PC-3 (cell line): ENCODE measurements around the gene CHST11. TPM values are rescaled to one million over a fixed set of nuclear protein-coding genes. Genes with fewer than 3 reads are reported as not detected.

Experiments
- ATAC-seq: fragments of 200-7000 bp; cut with Tn5 transposase; 2 replicates; pipeline ENCODE4 v1.9.1; 2020; ENCODE audit warnings: mild to moderate bottlenecking, moderate library complexity
- BruUV-seq: library from RNA; stranded (reverse); fragments of 400-500 nt; replicated peaks from 2 replicates; lab custom pipeline; 2021; lab: Mats Ljungman, UMichigan
- CTCF ChIA-PET: fragments of 300-600 bp; sonication (Branson Sonifier 250); formaldehyde crosslinking; loops from one replicate; lab custom pipeline; 2022; ENCODE audit warnings: antibody characterized with exemption; lab: Charles Lee
- POLR2A ChIA-PET: fragments of 300-600 bp; sonication (Branson Sonifier 250); formaldehyde crosslinking; loops from one replicate; lab custom pipeline; 2022; ENCODE audit warnings: antibody characterized with exemption; ENCODE audit not compliant: unreplicated experiment; lab: Charles Lee
- DNase-seq: peaks from one replicate; pipeline ENCODE4 v3.0.0-alpha.2; 2015
- H2AFZ ChIP-seq: fragments of 300-600 bp; sonication (generic); 2 replicates; pipeline ENCODE4 v1.6.0; 2016; ENCODE audit warnings: antibody characterized with exemption, low read length
- H3F3A ChIP-seq: fragments of 300-600 bp; sonication (generic); one replicate; pipeline ENCODE4 v1.6.0; 2017; ENCODE audit warnings: antibody characterized with exemption, low read length, control low read depth, mild to moderate bottlenecking; ENCODE audit not compliant: unreplicated experiment
- H3K27ac ChIP-seq: fragments of 300-600 bp; sonication (generic); 2 replicates; pipeline ENCODE4 v1.5.1; 2016; ENCODE audit warnings: mild to moderate bottlenecking, low read length
- H3K27me3 ChIP-seq: fragments of 300-600 bp; sonication (generic); 2 replicates; pipeline ENCODE4 v1.6.1; 2016; ENCODE audit warnings: low read length, mixed read lengths
- H3K36me3 ChIP-seq: fragments of 300-600 bp; sonication (generic); 2 replicates; pipeline ENCODE4 v1.6.1; 2016; ENCODE audit warnings: low read depth, mixed run types, low read length, mixed read lengths
- H3K4me1 ChIP-seq: fragments of 300-600 bp; sonication (generic); 2 replicates; pipeline ENCODE4 v1.5.1; 2016; ENCODE audit warnings: low read length; ENCODE audit not compliant: insufficient read depth
- H3K4me2 ChIP-seq: fragments of 300-600 bp; sonication (generic); 2 replicates; pipeline ENCODE4 v1.6.0; 2016; ENCODE audit warnings: low read length
- H3K4me3 ChIP-seq: fragments of 300-600 bp; sonication (generic); 2 replicates; pipeline ENCODE4 v1.5.1; 2016; ENCODE audit warnings: mild to moderate bottlenecking, low read length, mixed read lengths
- H3K79me2 ChIP-seq: fragments of 300-600 bp; sonication (generic); 2 replicates; pipeline ENCODE4 v1.6.1; 2017; ENCODE audit warnings: low read length, mixed read lengths
- H3K9ac ChIP-seq: fragments of 300-600 bp; sonication (generic); 2 replicates; pipeline ENCODE4 v1.6.0; 2016; ENCODE audit warnings: mild to moderate bottlenecking, low read length
- H3K9me2 ChIP-seq: fragments of 300-600 bp; sonication (generic); replicated peaks from 2 replicates; pipeline ENCODE4 v1.6.1; 2016; ENCODE audit warnings: mixed run types, low read length, mixed read lengths
- H3K9me3 ChIP-seq: fragments of 300-600 bp; sonication (generic); 2 replicates; pipeline ENCODE4 v1.6.1; 2016; ENCODE audit warnings: low read length, mixed read lengths
- H4K20me1 ChIP-seq: fragments of 300-600 bp; sonication (generic); 2 replicates; pipeline ENCODE4 v1.6.1; 2016; ENCODE audit warnings: low read length, mixed read lengths
- EZH2 ChIP-seq: fragments of 300-600 bp; sonication (generic); IDR thresholded peaks from one replicate; pipeline ENCODE4 v1.6.1; 2017; ENCODE audit warnings: antibody characterized with exemption, mild to moderate bottlenecking, low read length; ENCODE audit not compliant: unreplicated experiment
- EZH2phosphoT487 ChIP-seq: fragments of 300-600 bp; sonication (generic); IDR thresholded peaks from 2 replicates; pipeline ENCODE4 v1.6.1; 2018; ENCODE audit warnings: mild to moderate bottlenecking, antibody characterized with exemption, low read length, borderline replicate concordance
- intact Hi-C: fragments of 100-400 bp; cut with micrococcal nuclease; formaldehyde crosslinking; loops from 2 replicates; pipeline ENCODE4 v1.9.0; 2023
- total RNA-seq: library from RNA; depleted of rRNA; stranded (reverse); fragments of >200 nt; gene quantifications from 2 replicates; pipeline ENCODE4 v1.2.3, GENCODE V29; 2014
- TF ChIP-seq, protein P1 (sequence below): fragments of 300-600 bp; sonication (generic); conservative IDR thresholded peaks from 2 replicates; pipeline ENCODE4 v1.5.1; 2017; ENCODE audit warnings: antibody characterized with exemption, low read depth, mild to moderate bottlenecking, low read length

CHST11 gene
- total RNA-seq, 1 experiment from 2014 or later = 53.5 TPM

DNA sequence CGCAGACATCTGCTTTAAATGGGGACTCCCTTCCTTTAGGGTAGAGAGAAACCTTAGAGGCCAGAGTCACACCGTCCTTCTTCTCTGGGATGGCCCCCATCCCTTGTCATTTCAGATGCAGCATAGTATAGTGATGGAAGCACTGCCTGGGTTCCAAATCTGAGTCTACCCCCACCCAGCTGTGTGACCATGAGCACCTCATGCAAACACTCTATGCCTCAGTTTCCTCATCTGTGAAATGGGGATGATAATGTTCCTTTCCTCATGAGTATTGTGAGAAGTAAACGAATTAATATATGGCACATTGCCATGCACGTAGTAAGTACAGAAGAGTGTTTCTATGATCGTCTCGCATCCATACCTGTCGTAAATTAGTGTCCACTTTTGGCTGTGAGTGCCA is 259.4 kb downstream of the CHST11 start:
- intact Hi-C loops = no loop called here
- no peak overlapping the region for H3K27ac ChIP-seq
- H3K36me3 ChIP-seq = no peaks in the 10 kb centered on the region
- ChIA-PET CTCF (no interaction called here), POLR2A (no interaction called here)
- TF ChIP-seq EZH2 = no peak
- TF ChIP-seq EZH2phosphoT487 = no peak
- TF ChIP-seq, protein P1, sequence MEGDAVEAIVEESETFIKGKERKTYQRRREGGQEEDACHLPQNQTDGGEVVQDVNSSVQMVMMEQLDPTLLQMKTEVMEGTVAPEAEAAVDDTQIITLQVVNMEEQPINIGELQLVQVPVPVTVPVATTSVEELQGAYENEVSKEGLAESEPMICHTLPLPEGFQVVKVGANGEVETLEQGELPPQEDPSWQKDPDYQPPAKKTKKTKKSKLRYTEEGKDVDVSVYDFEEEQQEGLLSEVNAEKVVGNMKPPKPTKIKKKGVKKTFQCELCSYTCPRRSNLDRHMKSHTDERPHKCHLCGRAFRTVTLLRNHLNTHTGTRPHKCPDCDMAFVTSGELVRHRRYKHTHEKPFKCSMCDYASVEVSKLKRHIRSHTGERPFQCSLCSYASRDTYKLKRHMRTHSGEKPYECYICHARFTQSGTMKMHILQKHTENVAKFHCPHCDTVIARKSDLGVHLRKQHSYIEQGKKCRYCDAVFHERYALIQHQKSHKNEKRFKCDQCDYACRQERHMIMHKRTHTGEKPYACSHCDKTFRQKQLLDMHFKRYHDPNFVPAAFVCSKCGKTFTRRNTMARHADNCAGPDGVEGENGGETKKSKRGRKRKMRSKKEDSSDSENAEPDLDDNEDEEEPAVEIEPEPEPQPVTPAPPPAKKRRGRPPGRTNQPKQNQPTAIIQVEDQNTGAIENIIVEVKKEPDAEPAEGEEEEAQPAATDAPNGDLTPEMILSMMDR = no peak
- H3K27me3 ChIP-seq = no peaks in the 10 kb centered on the region
- no peaks in the 10 kb centered on the region for H3K79me2 ChIP-seq
- no TSS peak for BruUV-seq
- H3F3A ChIP-seq = no peaks in the 10 kb centered on the region
- H3K4me2 ChIP-seq = no peak overlapping the region
- 0 out of 2 replicates have a peak, but pooled peaks cover under 1% of the 10 kb centered on the region for H3K4me1 ChIP-seq
- no peaks in the 10 kb centered on the region for H4K20me1 ChIP-seq
- no peaks in the 10 kb centered on the region for H3K9me2 ChIP-seq
- H2AFZ ChIP-seq = no peak overlapping the region
- ATAC-seq = no peak
- no peak overlapping the region for H3K9ac ChIP-seq
- no peak overlapping the region for H3K4me3 ChIP-seq
- no peak for DNase-seq
- H3K9me3 ChIP-seq = no peaks in the 10 kb centered on the region

DNA sequence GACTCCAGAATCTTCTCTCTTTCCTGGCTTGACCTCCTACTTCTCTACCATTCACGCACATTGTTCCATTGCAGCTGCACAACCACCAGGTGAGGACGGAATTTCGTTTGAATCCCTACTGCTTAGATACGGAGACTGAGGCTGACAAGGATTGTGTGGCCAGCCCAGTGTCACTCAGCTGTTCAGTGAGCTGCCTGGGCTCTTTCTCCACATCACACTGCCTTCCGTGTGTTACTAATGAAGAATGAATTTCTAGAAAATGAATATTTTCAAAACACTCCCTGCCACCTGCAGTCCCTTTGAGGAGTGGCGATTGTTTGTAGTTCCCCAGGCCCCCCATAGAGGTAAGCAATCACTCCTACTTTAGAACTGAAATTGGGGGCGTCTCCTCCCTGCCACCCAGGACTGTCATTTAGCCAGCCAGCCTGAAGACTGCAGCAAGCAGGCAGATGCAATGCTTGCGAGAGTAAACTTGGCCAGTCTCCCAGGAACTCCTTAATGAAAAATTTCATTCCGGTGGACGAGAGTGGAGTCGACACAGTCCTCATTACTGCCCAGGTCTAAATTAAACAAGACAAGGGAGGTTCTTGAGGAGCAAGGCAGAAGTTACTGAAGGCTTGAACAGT is 261.7 kb downstream of the CHST11 start:
- TF ChIP-seq, protein P1 = no peak
- TF ChIP-seq EZH2phosphoT487 = no peak
- no peak for TF ChIP-seq EZH2
- Histone ChIP-seq H3K4me3 (no peak overlapping the region), H3K79me2 (no peaks in the 10 kb centered on the region), H3K36me3 (no peaks in the 10 kb centered on the region), H3K4me1 (no peaks in the 10 kb centered on the region), H3K4me2 (no peak overlapping the region), H2AFZ (no peak overlapping the region), H3K9me2 (no peaks in the 10 kb centered on the region), H3K9me3 (no peaks in the 10 kb centered on the region), H4K20me1 (no peaks in the 10 kb centered on the region), H3K9ac (no peak overlapping the region), H3F3A (no peaks in the 10 kb centered on the region), H3K27me3 (no peaks in the 10 kb centered on the region), H3K27ac (no peak overlapping the region)
- ATAC-seq (no peak), DNase-seq (no peak)
- ChIA-PET POLR2A (no interaction called here), CTCF (no interaction called here)
- BruUV-seq = no TSS peak
- intact Hi-C loops = no loop called here

DNA sequence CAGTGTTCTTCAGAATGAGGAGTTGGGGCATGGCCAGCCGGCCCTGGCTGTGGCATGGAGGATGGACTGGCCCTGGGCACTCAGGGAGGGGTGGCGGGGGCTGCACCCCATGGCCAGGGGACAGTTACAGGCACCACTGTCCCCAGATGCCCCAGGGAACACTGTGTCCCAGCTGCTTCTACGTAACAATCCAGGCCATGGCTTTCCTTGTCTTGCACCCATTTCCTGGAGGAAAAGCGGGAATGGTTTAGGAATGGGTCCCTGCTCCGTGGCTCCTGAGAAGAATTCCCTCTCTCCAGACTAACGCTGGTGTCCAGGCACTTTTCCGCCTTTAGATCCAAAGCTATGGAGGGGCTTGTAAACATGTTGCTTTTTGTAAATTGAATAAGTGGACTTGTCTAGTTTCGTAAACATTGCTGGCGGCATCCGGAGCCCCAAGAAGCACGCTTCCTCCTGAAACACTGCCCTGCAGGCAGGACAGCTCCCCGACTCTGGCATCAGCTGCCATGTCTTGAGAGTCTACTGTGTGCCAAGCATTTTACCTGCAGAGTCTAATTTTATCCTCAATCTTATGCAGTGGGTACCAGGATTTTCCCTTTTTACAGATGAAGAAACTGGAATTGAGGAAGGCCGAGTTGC is 263.1 kb downstream of the CHST11 start:
- no peak overlapping the region for H3K27ac ChIP-seq
- TF ChIP-seq EZH2phosphoT487 (no peak), EZH2 (no peak)
- TF ChIP-seq, protein P1 = no peak
- H2AFZ ChIP-seq = no peak overlapping the region
- H3F3A ChIP-seq = no peaks in the 10 kb centered on the region
- ChIA-PET CTCF (no interaction called here), POLR2A (no interaction called here)
- H3K4me2 ChIP-seq = no peak overlapping the region
- DNase-seq (no peak), ATAC-seq (no peak)
- H3K36me3 ChIP-seq = no peaks in the 10 kb centered on the region
- no peaks in the 10 kb centered on the region for H3K4me1 ChIP-seq
- no peak overlapping the region for H3K9ac ChIP-seq
- no peaks in the 10 kb centered on the region for H4K20me1 ChIP-seq
- H3K79me2 ChIP-seq = no peaks in the 10 kb centered on the region
- H3K4me3 ChIP-seq = no peak overlapping the region
- H3K27me3 ChIP-seq = no peaks in the 10 kb centered on the region
- no TSS peak for BruUV-seq
- intact Hi-C loops = no loop called here
- H3K9me3 ChIP-seq = no peaks in the 10 kb centered on the region
- H3K9me2 ChIP-seq = no peaks in the 10 kb centered on the region
